Type B pancreatic cell (in vitro differentiated cells): Measurements from ENCODE around the gene PHACTR1. TPM values are rescaled to one million over a fixed set of nuclear protein-coding genes. Genes with fewer than 3 reads are reported as not detected.

Experiments used
- DNase-seq: peaks from one replicate; pipeline ENCODE4 v3.0.0; 2021; ENCODE audit warnings: mixed read lengths; ENCODE audit not compliant: unreplicated experiment; ENCODE audit errors: extremely low spot score
- H3K27ac Mint-ChIP-seq: 2 replicates; pipeline ENCODE4 v1.8.0; 2021; ENCODE audit warnings: mild to moderate bottlenecking, mixed read lengths
- H3K27me3 Mint-ChIP-seq: 2 replicates; pipeline ENCODE4 v1.8.0; 2021; ENCODE audit warnings: mixed read lengths
- H3K36me3 Mint-ChIP-seq: 2 replicates; pipeline ENCODE4 v1.8.0; 2021; ENCODE audit warnings: mixed read lengths
- H3K4me1 Mint-ChIP-seq: one replicate; pipeline ENCODE4 v1.8.0; 2021; ENCODE audit warnings: mixed read lengths; ENCODE audit not compliant: unreplicated experiment
- H3K4me3 Mint-ChIP-seq: 2 replicates; pipeline ENCODE4 v1.8.0; 2021; ENCODE audit warnings: mild to moderate bottlenecking, mixed read lengths
- H3K9me3 Mint-ChIP-seq: 2 replicates; pipeline ENCODE4 v1.8.0; 2021; ENCODE audit warnings: mixed read lengths
- total RNA-seq: library from RNA; stranded (reverse); gene quantifications from 2 replicates; pipeline ENCODE4 v1.2.1, GENCODE V29; 2021; ENCODE audit warnings: low replicate concordance
- TF ChIP-seq, protein P1 (sequence below): fragments of 200-600 bp; sonication (generic); conservative IDR thresholded peaks from 2 replicates; pipeline ENCODE4 v1.5.0; 2021; ENCODE audit warnings: antibody characterized with exemption, mild to moderate bottlenecking

The PHACTR1 gene
- total RNA-seq, 1 donor from 2014 or later, result 12.3 TPM

GRCh38 chr6:12950976-12951375 lies 234.4 kb downstream of the PHACTR1 start:
- H3K36me3 Mint-ChIP-seq, result no peaks in the 10 kb centered on the region
- H3K4me1 Mint-ChIP-seq, result peaks cover 18% of the 10 kb centered on the region
- no peak overlapping the region for H3K4me3 Mint-ChIP-seq
- H3K27ac Mint-ChIP-seq, result no peak overlapping the region
- peaks cover 24% of the 10 kb centered on the region for H3K27me3 Mint-ChIP-seq
- TF ChIP-seq, protein P1, sequence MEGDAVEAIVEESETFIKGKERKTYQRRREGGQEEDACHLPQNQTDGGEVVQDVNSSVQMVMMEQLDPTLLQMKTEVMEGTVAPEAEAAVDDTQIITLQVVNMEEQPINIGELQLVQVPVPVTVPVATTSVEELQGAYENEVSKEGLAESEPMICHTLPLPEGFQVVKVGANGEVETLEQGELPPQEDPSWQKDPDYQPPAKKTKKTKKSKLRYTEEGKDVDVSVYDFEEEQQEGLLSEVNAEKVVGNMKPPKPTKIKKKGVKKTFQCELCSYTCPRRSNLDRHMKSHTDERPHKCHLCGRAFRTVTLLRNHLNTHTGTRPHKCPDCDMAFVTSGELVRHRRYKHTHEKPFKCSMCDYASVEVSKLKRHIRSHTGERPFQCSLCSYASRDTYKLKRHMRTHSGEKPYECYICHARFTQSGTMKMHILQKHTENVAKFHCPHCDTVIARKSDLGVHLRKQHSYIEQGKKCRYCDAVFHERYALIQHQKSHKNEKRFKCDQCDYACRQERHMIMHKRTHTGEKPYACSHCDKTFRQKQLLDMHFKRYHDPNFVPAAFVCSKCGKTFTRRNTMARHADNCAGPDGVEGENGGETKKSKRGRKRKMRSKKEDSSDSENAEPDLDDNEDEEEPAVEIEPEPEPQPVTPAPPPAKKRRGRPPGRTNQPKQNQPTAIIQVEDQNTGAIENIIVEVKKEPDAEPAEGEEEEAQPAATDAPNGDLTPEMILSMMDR, result no peak
- no peaks in the 10 kb centered on the region for H3K9me3 Mint-ChIP-seq
- no peak for DNase-seq

DNA sequence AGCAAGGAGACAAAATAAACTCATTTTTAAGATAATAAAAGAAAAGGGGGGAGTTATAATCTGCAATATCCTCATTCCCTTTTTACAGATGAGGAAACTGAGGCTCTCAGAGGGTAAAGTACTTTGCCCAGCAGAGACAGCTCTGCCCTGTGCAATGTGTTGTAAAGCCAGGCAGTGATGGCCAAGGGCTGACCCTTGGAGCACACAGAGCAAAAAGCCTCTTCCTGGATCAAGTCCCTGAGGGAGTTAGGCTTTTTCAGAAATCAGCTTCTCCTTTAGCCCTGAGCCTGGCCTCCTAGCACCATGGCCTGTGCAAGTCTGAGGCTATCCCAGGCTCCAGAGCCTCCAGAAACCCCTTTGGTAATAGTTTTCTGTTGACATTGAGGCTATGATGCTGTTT lies 234.8 kb downstream of the PHACTR1 start:
- peaks cover 23% of the 10 kb centered on the region for H3K4me1 Mint-ChIP-seq
- no peaks in the 10 kb centered on the region for H3K9me3 Mint-ChIP-seq

GRCh38 chr6:12952318-12952717 lies 235.8 kb downstream of the PHACTR1 start:
- H3K4me3 Mint-ChIP-seq, result no peak overlapping the region
- no peak overlapping the region for H3K27ac Mint-ChIP-seq
- DNase-seq, result no peak
- H3K36me3 Mint-ChIP-seq, result no peaks in the 10 kb centered on the region
- peaks cover 26% of the 10 kb centered on the region for H3K4me1 Mint-ChIP-seq
- peaks cover 37% of the 10 kb centered on the region for H3K27me3 Mint-ChIP-seq
- H3K9me3 Mint-ChIP-seq, result no peaks in the 10 kb centered on the region
- TF ChIP-seq, protein P1, result no peak

More for the DNA sequence above, 234.8 kb downstream of the PHACTR1 start:
- DNase-seq, result no peak
- Mint-ChIP-seq H3K27ac (no peak overlapping the region), H3K27me3 (peaks cover 28% of the 10 kb centered on the region), H3K4me3 (no peak overlapping the region), H3K36me3 (no peaks in the 10 kb centered on the region)
- TF ChIP-seq, protein P1, result no peak

DNA sequence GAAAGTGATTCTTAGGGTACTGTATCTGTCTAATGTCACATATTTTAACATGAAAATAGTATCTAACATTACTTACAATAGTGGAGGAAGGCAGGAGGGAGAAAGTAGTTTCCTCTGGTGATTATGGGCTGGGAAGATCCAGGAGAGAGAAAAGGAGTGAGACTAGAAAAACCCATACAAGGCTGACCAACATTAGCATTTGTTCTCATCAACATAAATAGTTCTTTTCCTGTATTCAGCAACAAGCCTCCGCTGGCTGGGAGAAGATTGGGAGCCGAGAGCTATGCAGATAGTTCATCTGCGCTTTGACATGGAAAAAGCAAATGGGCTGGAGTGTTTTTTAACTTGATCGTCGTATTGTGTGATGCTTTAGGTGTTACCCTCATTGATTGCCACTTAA lies 239.4 kb downstream of the PHACTR1 start:
- Mint-ChIP-seq H3K4me3 (peak overlapping the region; percentile 61), H3K27ac (no peak overlapping the region)
- no peak for DNase-seq

GRCh38 chr6:12956991-12957320 lies 240.4 kb downstream of the PHACTR1 start:
- H3K9me3 Mint-ChIP-seq, result no peaks in the 10 kb centered on the region
- H3K27ac Mint-ChIP-seq, result no peak overlapping the region
- H3K4me1 Mint-ChIP-seq, result peaks cover 30% of the 10 kb centered on the region
- TF ChIP-seq, protein P1, result no peak
- H3K4me3 Mint-ChIP-seq, result peak overlapping the region; percentile 72
- no peaks in the 10 kb centered on the region for H3K36me3 Mint-ChIP-seq
- DNase-seq, result no peak
- H3K27me3 Mint-ChIP-seq, result peaks cover 72% of the 10 kb centered on the region

More for the DNA sequence above, 239.4 kb downstream of the PHACTR1 start:
- Mint-ChIP-seq H3K27me3 (peaks cover 67% of the 10 kb centered on the region), H3K36me3 (no peaks in the 10 kb centered on the region), H3K4me1 (peaks cover 33% of the 10 kb centered on the region), H3K9me3 (no peaks in the 10 kb centered on the region)
- TF ChIP-seq, protein P1, result no peak
